ENCODE data around the gene NIPAL1.

DNA sequence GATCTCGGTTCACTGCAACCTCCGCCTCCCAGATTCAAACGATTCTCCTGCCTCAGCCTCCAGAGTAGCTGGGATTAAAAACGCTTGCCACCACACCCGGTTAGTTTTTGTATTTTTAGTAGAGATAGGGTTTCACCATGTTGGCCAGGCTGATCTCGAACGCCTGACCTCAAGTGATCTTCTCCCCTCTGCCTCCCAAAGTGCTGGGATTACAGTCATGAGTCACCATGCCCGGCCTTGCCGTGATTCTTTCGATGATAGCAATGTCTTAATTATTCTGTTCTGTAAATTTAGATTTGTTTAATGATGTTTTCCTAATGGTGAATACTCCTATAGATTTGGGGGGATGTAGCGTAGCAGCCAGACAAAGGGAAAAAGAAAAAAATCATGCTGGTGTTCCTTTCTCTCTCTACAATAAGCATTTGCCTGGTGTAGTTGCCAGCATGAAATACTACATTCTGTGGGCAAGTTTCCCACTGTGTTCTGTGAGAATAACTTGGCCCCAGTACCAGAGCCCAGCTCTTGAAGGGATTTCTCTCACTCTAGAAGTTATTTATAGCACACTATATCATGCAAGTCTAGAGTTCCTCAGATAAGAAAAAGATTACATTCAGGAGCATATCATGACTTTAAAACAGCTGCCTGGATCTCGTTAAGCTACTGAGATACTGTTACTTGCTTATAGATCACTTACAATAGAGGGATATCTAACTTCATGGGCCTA is 15.4 kb downstream of the NIPAL1 start:
- TF ChIP-seq, protein P1, sequence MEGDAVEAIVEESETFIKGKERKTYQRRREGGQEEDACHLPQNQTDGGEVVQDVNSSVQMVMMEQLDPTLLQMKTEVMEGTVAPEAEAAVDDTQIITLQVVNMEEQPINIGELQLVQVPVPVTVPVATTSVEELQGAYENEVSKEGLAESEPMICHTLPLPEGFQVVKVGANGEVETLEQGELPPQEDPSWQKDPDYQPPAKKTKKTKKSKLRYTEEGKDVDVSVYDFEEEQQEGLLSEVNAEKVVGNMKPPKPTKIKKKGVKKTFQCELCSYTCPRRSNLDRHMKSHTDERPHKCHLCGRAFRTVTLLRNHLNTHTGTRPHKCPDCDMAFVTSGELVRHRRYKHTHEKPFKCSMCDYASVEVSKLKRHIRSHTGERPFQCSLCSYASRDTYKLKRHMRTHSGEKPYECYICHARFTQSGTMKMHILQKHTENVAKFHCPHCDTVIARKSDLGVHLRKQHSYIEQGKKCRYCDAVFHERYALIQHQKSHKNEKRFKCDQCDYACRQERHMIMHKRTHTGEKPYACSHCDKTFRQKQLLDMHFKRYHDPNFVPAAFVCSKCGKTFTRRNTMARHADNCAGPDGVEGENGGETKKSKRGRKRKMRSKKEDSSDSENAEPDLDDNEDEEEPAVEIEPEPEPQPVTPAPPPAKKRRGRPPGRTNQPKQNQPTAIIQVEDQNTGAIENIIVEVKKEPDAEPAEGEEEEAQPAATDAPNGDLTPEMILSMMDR (IDR thresholded peaks at IDR 0.05; ENCODE audit: insufficient read depth, low read length, poor library complexity, severe bottlenecking), result no peak
- no peak for TF ChIP-seq EZH2phosphoT487 (conservative IDR thresholded peaks at IDR 0.05; ENCODE audit: low read length)
